Fibroblast of lung (primary cell): ENCODE measurements around the gene CDK6. TPM values are rescaled to one million over a fixed set of nuclear protein-coding genes. Genes with fewer than 3 reads are reported as not detected.

ENCODE experiments used
- DNase-seq, 2 donors: peaks; one replicate each; pipeline versions ENCODE4 v3.0.0 to v3.0.0-alpha.2; 2010; ENCODE audit warnings: low read depth in 2 of 2
- H2AFZ ChIP-seq: 2 replicates; pipeline ENCODE4 v1.5.1; 2012; ENCODE audit warnings: low read length, control low read depth, inconsistent platforms
- H3K27ac ChIP-seq: 2 replicates; pipeline ENCODE4 v1.5.1; 2011; ENCODE audit warnings: low read length, control low read depth; ENCODE audit not compliant: insufficient read depth
- H3K27me3 ChIP-seq: 2 replicates; pipeline ENCODE4 v1.5.1; 2011; ENCODE audit warnings: mild to moderate bottlenecking, low read length; ENCODE audit not compliant: control insufficient read depth, insufficient read depth
- H3K36me3 ChIP-seq: 2 replicates; pipeline ENCODE4 v1.5.1; 2011; ENCODE audit warnings: low read length; ENCODE audit not compliant: control insufficient read depth, insufficient read depth
- H3K4me1 ChIP-seq: 2 replicates; pipeline ENCODE4 v1.5.1; 2011; ENCODE audit warnings: low read length; ENCODE audit not compliant: control insufficient read depth, insufficient read depth; ENCODE audit errors: extremely low read depth
- H3K4me2 ChIP-seq: 2 replicates; pipeline ENCODE4 v1.5.1; 2011; ENCODE audit warnings: low read length, control low read depth; ENCODE audit not compliant: insufficient read depth; ENCODE audit errors: extremely low read depth
- H3K4me3 ChIP-seq, 4 experiments: fragments of 200-600 bp in 1 of 4; sonication (generic) in 1 of 4; replicated peaks in 1 of 4; 2 replicates each; pipeline ENCODE4 v1.5.1; 2011 to 2016; ENCODE audit warnings: low read length in 4 of 4, low read depth in 3 of 4, mild to moderate bottlenecking in 3 of 4, control low read depth in 2 of 4, inconsistent platforms in 1 of 4, mixed read lengths in 1 of 4; ENCODE audit not compliant: insufficient read depth in 1 of 4; ENCODE audit errors: control extremely low read depth in 1 of 4
- H3K79me2 ChIP-seq: 2 replicates; pipeline ENCODE4 v1.5.1; 2012; ENCODE audit warnings: mild to moderate bottlenecking, low read length, inconsistent platforms; ENCODE audit not compliant: control insufficient read depth, insufficient read depth
- H3K9ac ChIP-seq: 2 replicates; pipeline ENCODE4 v1.5.1; 2011; ENCODE audit warnings: mild to moderate bottlenecking, low read length, control low read depth; ENCODE audit not compliant: insufficient read depth
- H3K9me3 ChIP-seq: 2 replicates; pipeline ENCODE4 v1.5.1; 2012; ENCODE audit warnings: low read depth, low read length; ENCODE audit not compliant: control insufficient read depth, insufficient read depth
- H4K20me1 ChIP-seq: 2 replicates; pipeline ENCODE4 v1.5.1; 2011; ENCODE audit warnings: low read length; ENCODE audit not compliant: control insufficient read depth, insufficient read depth; ENCODE audit errors: extremely low read depth
- CTCF ChIP-seq, 2 donors: IDR thresholded peaks in 1 of 2; conservative IDR thresholded peaks in 1 of 2; 1 replicate in 1 of 2; 2 replicates in 1 of 2; pipeline ENCODE4 v1.5.1; 2011 to 2012; ENCODE audit warnings: low read length in 2 of 2, control low read depth in 1 of 2, inconsistent platforms in 1 of 2, low read depth in 1 of 2, mild to moderate bottlenecking in 1 of 2
- EZH2 ChIP-seq: IDR thresholded peaks from 2 replicates; pipeline ENCODE4 v1.5.1; 2012; ENCODE audit warnings: low read length, control low read depth, mild to moderate bottlenecking; ENCODE audit errors: missing control alignments
- polyA plus RNA-seq, 2 donors: library from polyadenylated mRNA; depleted of rRNA in 1 of 2; stranded (reverse) in 1 of 2; unstranded in 1 of 2; fragments of >200 nt; gene quantifications; 2 replicates each; pipeline ENCODE4 v1.2.1, GENCODE V29; 2011 to 2012; ENCODE audit warnings: missing spikeins in 1 of 2
- total RNA-seq: library from RNA; depleted of rRNA; stranded (reverse); fragments of >200 nt; gene quantifications from 2 replicates; pipeline ENCODE4 v1.2.1, GENCODE V29; 2014

The CDK6 gene
- total and polyA plus RNA-seq, 2 donors (not counting 1 experiment from before 2014, with no cell fraction given) = 17.8 to 19.2 TPM

- Histone ChIP-seq H3K9ac (no peak overlapping the region), H4K20me1 (no peaks in the 10 kb centered on the region), H3K27ac (no peak overlapping the region), H3K4me1 (no peaks in the 10 kb centered on the region), H3K79me2 (no peaks in the 10 kb centered on the region), H3K27me3 (no peaks in the 10 kb centered on the region), H3K9me3 (no peaks in the 10 kb centered on the region), H3K4me3 (no peak overlapping the region), H3K36me3 (no peaks in the 10 kb centered on the region), H2AFZ (no peak overlapping the region), H3K4me2 (no peak overlapping the region)
- DNase-seq = no peak
- TF ChIP-seq EZH2 = no peak
- TF ChIP-seq CTCF (conservative IDR thresholded peaks at IDR 0.05 in 1 of 2, IDR thresholded peaks at IDR 0.05 in 1 of 2; ENCODE audit: low read depth in 1 of 2, low read length in 2 of 2) = no peak
These were observed 46.4 kb upstream of the CDK6 start for GRCh38 chr7:92882760-92883159.

DNA sequence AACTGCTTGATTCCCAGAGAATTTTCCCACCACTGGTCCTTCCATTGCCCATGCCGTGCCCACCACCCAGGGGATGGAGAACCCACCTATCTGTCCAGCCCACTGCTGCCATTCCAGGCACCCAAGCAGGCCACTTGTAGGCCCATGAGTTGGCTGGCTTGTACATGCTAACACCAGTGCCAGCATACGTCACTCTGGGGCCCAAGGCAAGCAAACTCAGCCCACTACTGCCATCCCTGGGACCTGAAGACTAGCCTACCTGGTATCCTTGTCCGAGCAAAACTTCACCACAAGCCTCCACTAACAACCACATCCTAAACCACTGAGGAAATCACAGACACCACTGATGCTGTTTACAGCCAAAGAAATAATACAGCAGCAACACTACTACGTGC lies 44.7 kb upstream of the CDK6 start:
- TF ChIP-seq EZH2 (no peak), CTCF (conservative IDR thresholded peaks at IDR 0.05 in 1 of 2, IDR thresholded peaks at IDR 0.05 in 1 of 2; ENCODE audit: low read depth in 1 of 2, low read length in 2 of 2) (no peak)
- H3K9ac ChIP-seq = no peak overlapping the region

GRCh38 chr7:92880212-92881090 lies 44.1 kb upstream of the CDK6 start:
- no peaks in the 10 kb centered on the region for H4K20me1 ChIP-seq
- no peak overlapping the region for H3K9ac ChIP-seq
- H2AFZ ChIP-seq = no peak overlapping the region
- no peaks in the 10 kb centered on the region for H3K9me3 ChIP-seq
- H3K4me3 ChIP-seq = no peak overlapping the region
- peak in 1 of 2 donors; percentile 0 for TF ChIP-seq CTCF (conservative IDR thresholded peaks at IDR 0.05 in 1 of 2, IDR thresholded peaks at IDR 0.05 in 1 of 2; ENCODE audit: low read depth in 1 of 2, low read length in 2 of 2)
- TF ChIP-seq EZH2 = no peak
- H3K27me3 ChIP-seq = no peaks in the 10 kb centered on the region
- peak in 1 of 2 donors; percentile 9 for DNase-seq
- H3K4me2 ChIP-seq = no peak overlapping the region
- H3K36me3 ChIP-seq = no peaks in the 10 kb centered on the region
- no peaks in the 10 kb centered on the region for H3K4me1 ChIP-seq
- no peaks in the 10 kb centered on the region for H3K79me2 ChIP-seq
- H3K27ac ChIP-seq = no peak overlapping the region

More for the DNA sequence above, 44.7 kb upstream of the CDK6 start:
- H2AFZ ChIP-seq = no peak overlapping the region
- DNase-seq = no peak
- no peak overlapping the region for H3K4me2 ChIP-seq
- no peaks in the 10 kb centered on the region for H3K79me2 ChIP-seq
- H3K27ac ChIP-seq = no peak overlapping the region
- no peaks in the 10 kb centered on the region for H3K9me3 ChIP-seq
- no peaks in the 10 kb centered on the region for H3K36me3 ChIP-seq
- no peaks in the 10 kb centered on the region for H3K4me1 ChIP-seq
- H3K4me3 ChIP-seq = no peak overlapping the region
- no peaks in the 10 kb centered on the region for H3K27me3 ChIP-seq
- H4K20me1 ChIP-seq = no peaks in the 10 kb centered on the region
